K562 (cell line): ENCODE results near the gene GABRB3. TPM values are rescaled to one million over a fixed set of nuclear protein-coding genes. Genes with fewer than 3 reads are reported as not detected.

Experiments used
- ATAC-seq: fragments of 200-7000 bp; cut with Tn5 transposase; 3 replicates; pipeline ENCODE4 v1.9.1; 2020; ENCODE audit warnings: moderate library complexity
- BruUV-seq: library from RNA; stranded (reverse); fragments of 400-500 nt; replicated peaks from 2 replicates; lab custom pipeline; 2021; lab: Mats Ljungman, UMichigan
- CTCF ChIA-PET: fragments of 300-600 bp; formaldehyde crosslinking; extraction: SDS; loops from one replicate; lab custom pipeline; 2021; ENCODE audit warnings: low intra/inter-chr PET ratio; lab: Yijun Ruan, JAX
- POLR2A ChIA-PET: fragments of 300-600, 350-650 bp; sonication (Branson Sonifier 250); formaldehyde crosslinking; extraction: SDS; loops from one replicate; lab custom pipeline; 2021; ENCODE audit warnings: antibody characterized with exemption, inconsistent platforms; lab: Yijun Ruan, JAX
- DNase-seq, 4 experiments: peaks; one replicate each; pipeline versions ENCODE4 v3.0.0 to v3.0.0-alpha.2; 2011 to 2018; ENCODE audit warnings: low spot score in 3 of 4, mixed read lengths in 3 of 4; ENCODE audit errors: extremely low read depth in 1 of 4
- FAIRE-seq: peaks from 2 replicates; lab custom pipeline; 2011; peaks lifted over from hg19 to GRCh38; lab: Jason Lieb, UNC
- H2AFZ ChIP-seq: 2 replicates; pipeline ENCODE4 v1.6.0; 2011; ENCODE audit warnings: low read depth, low read length, control low read depth, inconsistent platforms
- H3K27ac ChIP-seq: fragments of 200-600 bp; 3 replicates; pipeline ENCODE4 v1.8.0; 2011; ENCODE audit warnings: low read depth, mild to moderate bottlenecking, control low read depth, inconsistent platforms, low read length, moderate library complexity, mixed read lengths; ENCODE audit errors: extremely low read depth
- H3K27me3 ChIP-seq, 2 experiments: fragments of 300-600 bp in 1 of 2; 2 replicates in 1 of 2; 3 replicates in 1 of 2; pipeline versions ENCODE4 v1.6.0 to v1.8.0; 2011; ENCODE audit warnings: inconsistent platforms in 2 of 2, low read length in 2 of 2, mild to moderate bottlenecking in 1 of 2, mixed read lengths in 1 of 2, moderate library complexity in 1 of 2; ENCODE audit not compliant: control insufficient read depth in 2 of 2, insufficient read depth in 2 of 2
- H3K36me3 ChIP-seq: fragments of 300-600 bp; 3 replicates; pipeline ENCODE4 v1.8.0; 2011; ENCODE audit warnings: mild to moderate bottlenecking, low read length, inconsistent platforms; ENCODE audit not compliant: control insufficient read depth, insufficient read depth
- H3K4me1 ChIP-seq, 2 experiments: fragments of 200-600 bp in 1 of 2; replicated peaks in 1 of 2; 2 replicates in 1 of 2; 3 replicates in 1 of 2; pipeline versions ENCODE4 v1.5.1 to v1.8.0; 2011; ENCODE audit warnings: inconsistent platforms in 2 of 2, low read length in 2 of 2, mild to moderate bottlenecking in 1 of 2, mixed read lengths in 1 of 2, moderate library complexity in 1 of 2; ENCODE audit not compliant: control insufficient read depth in 2 of 2, insufficient read depth in 2 of 2
- H3K4me2 ChIP-seq: 2 replicates; pipeline ENCODE4 v1.6.1; 2011; ENCODE audit warnings: low read length, control low read depth, inconsistent platforms, mixed read lengths; ENCODE audit not compliant: insufficient read depth
- H3K4me3 ChIP-seq: fragments of 200-600 bp; sonication (generic), shearing (Covaris generic); 2 replicates; pipeline ENCODE4 v1.5.1; 2016; ENCODE audit warnings: control low read depth, inconsistent platforms
- H3K79me2 ChIP-seq: fragments of 200-600 bp; 3 replicates; pipeline ENCODE4 v1.8.0; 2011; ENCODE audit warnings: low read length, inconsistent platforms; ENCODE audit not compliant: control insufficient read depth, insufficient read depth
- H3K9ac ChIP-seq, 2 experiments: 2 replicates each; pipeline versions ENCODE4 v1.6.0 to v1.6.1; 2011; ENCODE audit warnings: low read depth in 2 of 2, low read length in 2 of 2, control low read depth in 1 of 2, inconsistent platforms in 1 of 2, mild to moderate bottlenecking in 1 of 2, mixed read lengths in 1 of 2; ENCODE audit not compliant: insufficient read depth in 1 of 2
- H3K9me1 ChIP-seq: one replicate; pipeline ENCODE4 v1.6.0; 2011; ENCODE audit warnings: inconsistent platforms, mild to moderate bottlenecking, low read length, moderate library complexity; ENCODE audit not compliant: control insufficient read depth, insufficient read depth
- H3K9me3 ChIP-seq: replicated peaks from 2 replicates; pipeline ENCODE4 v1.5.1; 2011; ENCODE audit warnings: low read depth, low read length, inconsistent platforms; ENCODE audit not compliant: control insufficient read depth, insufficient read depth
- H4K20me1 ChIP-seq: replicated peaks from 2 replicates; pipeline ENCODE4 v1.6.1; 2011; ENCODE audit warnings: low read length, inconsistent platforms, mixed read lengths; ENCODE audit not compliant: control insufficient read depth, insufficient read depth
- CHAMP1 ChIP-seq: fragments of 450-650 bp; IDR thresholded peaks from 2 replicates; pipeline ENCODE4 v1.6.1; 2016; ENCODE audit warnings: mild to moderate bottlenecking
- EGR1 ChIP-seq: fragments of 450-650 bp; conservative IDR thresholded peaks from 2 replicates; pipeline ENCODE4 v1.6.1; 2017; ENCODE audit warnings: mild to moderate bottlenecking
- ESRRB ChIP-seq: fragments of 250-450 bp; sonication (Bioruptor Pico); IDR thresholded peaks from 2 replicates; pipeline ENCODE4 v1.5.0; 2020; ENCODE audit warnings: mild to moderate bottlenecking, moderate library complexity, borderline replicate concordance
- FOXJ3 ChIP-seq: sonication (generic); formaldehyde crosslinking; IDR thresholded peaks from 2 replicates; pipeline ENCODE4 v1.4.0; 2020; ENCODE audit warnings: mild to moderate bottlenecking, missing genetic modification reagents
- HBP1 ChIP-seq: fragments of 450-650 bp; formaldehyde crosslinking; IDR thresholded peaks from 2 replicates; pipeline ENCODE4 v1.4.0; 2022; ENCODE audit warnings: missing genetic modification characterization
- KLF1 ChIP-seq: fragments of 450-650 bp; IDR thresholded peaks from 2 replicates; pipeline ENCODE4 v1.6.1; 2016; ENCODE audit warnings: missing genetic modification characterization, missing compliant biosample characterization
- L3MBTL2 ChIP-seq: fragments of 450-650 bp; IDR thresholded peaks from 2 replicates; pipeline ENCODE4 v1.6.1; 2016; ENCODE audit warnings: mild to moderate bottlenecking, moderate library complexity
- MITF ChIP-seq: IDR thresholded peaks from 2 replicates; pipeline ENCODE4 v1.6.1; 2014; ENCODE audit warnings: antibody characterized with exemption
- PHF8 ChIP-seq: fragments of 200-600 bp; sonication (generic); IDR thresholded peaks from 2 replicates; pipeline ENCODE4 v1.6.1; 2012; ENCODE audit warnings: mixed run types, mild to moderate bottlenecking, inconsistent platforms, low read length, moderate library complexity, borderline replicate concordance
- PURB ChIP-seq: sonication (generic); formaldehyde crosslinking; IDR thresholded peaks from 2 replicates; pipeline ENCODE4 v1.9.0; 2021; ENCODE audit warnings: low read depth, mild to moderate bottlenecking, missing genetic modification reagents
- SAP30 ChIP-seq: fragments of 200-600 bp; sonication (generic); IDR thresholded peaks from 2 replicates; pipeline ENCODE4 v1.6.1; 2012; ENCODE audit warnings: borderline replicate concordance, low read depth, mild to moderate bottlenecking, moderate library complexity, low read length, control low read depth, inconsistent platforms; ENCODE audit not compliant: insufficient read depth, poor library complexity, severe bottlenecking
- SMC3 ChIP-seq: conservative IDR thresholded peaks from 2 replicates; pipeline ENCODE4 v1.6.1; 2011; ENCODE audit warnings: low read depth, low read length, improper control_type of control experiment; ENCODE audit not compliant: insufficient read depth
- ZC3H4 ChIP-seq: sonication (generic); formaldehyde crosslinking; IDR thresholded peaks from 2 replicates; pipeline ENCODE4 v1.9.0; 2021; ENCODE audit warnings: missing genetic modification reagents, borderline replicate concordance
- ZEB2 ChIP-seq: fragments of 450-650 bp; IDR thresholded peaks from 2 replicates; pipeline ENCODE4 v1.6.1; 2016
- ZNF398 ChIP-seq: fragments of 250-450 bp; sonication (Bioruptor Pico); IDR thresholded peaks from 2 replicates; pipeline ENCODE4 v1.8.0; 2021; ENCODE audit warnings: moderate library complexity, mild to moderate bottlenecking, inconsistent platforms
- WGBS: fragments of 100-300 bp; shearing (Covaris generic); methylation state at CpG from one replicate; pipeline ENCODE4 v1.1.6; 2016; ENCODE audit warnings: low coverage, mixed read lengths; ENCODE audit not compliant: insufficient coverage; ENCODE audit errors: missing lambda C conversion rate; 5-methylcytosine and 5-hydroxymethylcytosine counted together
- in situ Hi-C: fragments of 300-500 bp; cut with MboI; formaldehyde crosslinking; loops from 4 replicates; pipeline ENCODE4 v1.15.0; 2018; ENCODE audit warnings: inconsistent platforms, mixed read lengths
- intact Hi-C: fragments of 100-400 bp; cut with micrococcal nuclease; formaldehyde crosslinking; loops from 2 replicates; pipeline ENCODE4 v1.14.2; 2022
- polyA plus RNA-seq, 8 experiments: library from polyadenylated mRNA; depleted of rRNA in 4 of 8; stranded (reverse) in 5 of 8; unstranded in 3 of 8; fragments of >200 nt; fragmentation: Nextera tagmentation in 2 of 8; fragmentation: Illumina TruSeq in 1 of 8; extraction: Ambion mirVana in 2 of 8; extraction: Trizol in 1 of 8; gene quantifications; 2 replicates each; pipeline versions ENCODE4 v1.2.1 to v1.2.3, GENCODE V29; 2011 to 2014; ENCODE audit warnings: inconsistent platforms in 1 of 8, missing spikeins in 1 of 8
- total RNA-seq, 7 experiments: library from RNA; depleted of rRNA in 6 of 7; stranded (reverse); fragments of >200 nt in 6 of 7; fragmentation: Illumina TruSeq in 2 of 7; extraction: Trizol in 2 of 7; gene quantifications; 2 replicates each; pipeline versions ENCODE4 v1.2.1 to v1.2.3, GENCODE V29; 2011 to 2021; ENCODE audit warnings: low replicate concordance in 1 of 7

Gene GABRB3
- total and polyA plus RNA-seq, 9 of the 15 experiments (the other 6 are each of a cell fraction or from before 2014, with no cell fraction given): 0.09 to 1.4 (median 0.49) TPM

GRCh38 chr15:26580943-26581342 is 191.9 kb downstream of the GABRB3 start:
- H2AFZ ChIP-seq: no peak overlapping the region
- no peak overlapping the region for H3K27ac ChIP-seq
- H3K27me3 ChIP-seq: no peaks in the 10 kb centered on the region; a peak in 1 of 5 replicates
- no peaks in the 10 kb centered on the region for H3K4me1 ChIP-seq
- H3K4me3 ChIP-seq: no peak overlapping the region
- WGBS: 0% methylated on average over 4 of the region's 4 CpGs
- H3K4me2 ChIP-seq: no peak overlapping the region
- ChIA-PET CTCF (no interaction called here), POLR2A (no interaction called here)
- no peak for FAIRE-seq
- H3K9ac ChIP-seq: no peak overlapping the region
- no peak for DNase-seq
- in situ Hi-C loops (no loop called here), intact Hi-C loops (no loop called here)
- no peaks in the 10 kb centered on the region for H3K36me3 ChIP-seq
- H4K20me1 ChIP-seq: no peaks in the 10 kb centered on the region
- H3K79me2 ChIP-seq: no peaks in the 10 kb centered on the region
- BruUV-seq: no TSS peak
- TF ChIP-seq ZC3H4 (no peak), KLF1 (tag) (no peak), PHF8 (no peak), CHAMP1 (no peak), SAP30 (no peak), SMC3 (no peak), ZEB2 (no peak), L3MBTL2 (no peak), PURB (CRISPR knock-in tag) (no peak), ESRRB (CRISPR knock-in tag) (no peak), MITF (no peak), FOXJ3 (CRISPR knock-in tag) (no peak), EGR1 (no peak), HBP1 (CRISPR knock-in tag) (no peak), ZNF398 (no peak)
- no peak for ATAC-seq
- no peaks in the 10 kb centered on the region for H3K9me3 ChIP-seq
- H3K9me1 ChIP-seq: no peaks in the 10 kb centered on the region
